Peyer's patch (tissue), 4 donors: ENCODE data around the gene MGA. TPM values are rescaled to one million over a fixed set of nuclear protein-coding genes. Genes with fewer than 3 reads are reported as not detected.

ENCODE experiments used
- DNase-seq, 3 donors: peaks; one replicate each; pipeline ENCODE4 v3.0.0-alpha.2; 2017 to 2019
- H3K27ac ChIP-seq, 4 donors: fragments of 200-600 bp; sonication (generic); one replicate each; pipeline ENCODE4 v1.5.1; 2016 to 2019
- H3K27me3 ChIP-seq, 2 donors: fragments of 200-600 bp; sonication (generic); one replicate each; pipeline ENCODE4 v1.5.1; 2019
- H3K36me3 ChIP-seq, 3 donors: fragments of 200-600 bp; sonication (generic); one replicate each; pipeline ENCODE4 v1.5.1; 2016 to 2019
- H3K4me1 ChIP-seq, 4 donors: fragments of 200-600 bp; sonication (generic); one replicate each; pipeline ENCODE4 v1.5.1; 2016 to 2019
- H3K4me3 ChIP-seq, 4 donors: fragments of 200-600 bp; sonication (generic); 1 replicate in 3 of 4; 2 replicates in 1 of 4; pipeline ENCODE4 v1.5.1; 2016 to 2019; ENCODE audit warnings: mild to moderate bottlenecking in 1 of 4
- H3K9me3 ChIP-seq, 4 donors: fragments of 200-600 bp; sonication (generic); one replicate each; pipeline ENCODE4 v1.5.1; 2016 to 2019; ENCODE audit warnings: mild to moderate bottlenecking in 1 of 4
- POLR2A ChIP-seq, 2 donors: fragments of 450-650 bp; IDR thresholded peaks; one replicate each; pipeline ENCODE4 v1.5.1; 2017; ENCODE audit warnings: antibody characterized with exemption in 2 of 2, mild to moderate bottlenecking in 2 of 2, moderate library complexity in 2 of 2
- total RNA-seq, 4 donors: library from RNA; depleted of rRNA; stranded (reverse); fragments of >200 nt; gene quantifications; one replicate each; pipeline ENCODE4 v1.1.0, GENCODE V29; 2016
- TF ChIP-seq, protein P1 (sequence below), 6 experiments: fragments of 450-650 bp in 4 of 6; fragments of 200-600 bp in 2 of 6; sonication (generic) in 1 of 6; IDR thresholded peaks; one replicate each; pipeline ENCODE4 v1.5.1; 2017 to 2019; ENCODE audit warnings: antibody characterized with exemption in 6 of 6, mild to moderate bottlenecking in 3 of 6, moderate library complexity in 1 of 6

MGA gene
- total RNA-seq, 4 donors from 2014 or later, result 39.7 to 143 (median 69.8) TPM

DNA sequence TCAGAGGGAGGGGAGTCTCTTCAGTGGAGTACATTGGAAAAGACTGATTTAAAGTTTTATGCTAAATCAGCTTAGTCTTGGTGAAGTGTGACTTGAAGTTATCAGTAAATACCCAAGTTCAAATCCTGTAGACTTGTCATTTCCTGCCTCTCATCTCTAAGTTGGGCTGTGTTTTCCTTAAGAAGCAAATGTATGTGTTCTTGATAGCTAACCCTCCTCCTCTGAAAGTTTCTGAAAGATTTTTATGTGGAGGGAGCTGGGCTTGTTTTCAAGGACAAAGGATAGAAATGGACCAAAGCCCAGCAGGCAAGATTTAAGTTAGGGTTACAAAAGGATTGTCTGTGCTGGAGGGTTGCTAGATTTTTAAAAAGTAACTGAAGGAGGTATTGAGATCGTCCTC is 118.3 kb downstream of the MGA start:
- TF ChIP-seq, protein P1, sequence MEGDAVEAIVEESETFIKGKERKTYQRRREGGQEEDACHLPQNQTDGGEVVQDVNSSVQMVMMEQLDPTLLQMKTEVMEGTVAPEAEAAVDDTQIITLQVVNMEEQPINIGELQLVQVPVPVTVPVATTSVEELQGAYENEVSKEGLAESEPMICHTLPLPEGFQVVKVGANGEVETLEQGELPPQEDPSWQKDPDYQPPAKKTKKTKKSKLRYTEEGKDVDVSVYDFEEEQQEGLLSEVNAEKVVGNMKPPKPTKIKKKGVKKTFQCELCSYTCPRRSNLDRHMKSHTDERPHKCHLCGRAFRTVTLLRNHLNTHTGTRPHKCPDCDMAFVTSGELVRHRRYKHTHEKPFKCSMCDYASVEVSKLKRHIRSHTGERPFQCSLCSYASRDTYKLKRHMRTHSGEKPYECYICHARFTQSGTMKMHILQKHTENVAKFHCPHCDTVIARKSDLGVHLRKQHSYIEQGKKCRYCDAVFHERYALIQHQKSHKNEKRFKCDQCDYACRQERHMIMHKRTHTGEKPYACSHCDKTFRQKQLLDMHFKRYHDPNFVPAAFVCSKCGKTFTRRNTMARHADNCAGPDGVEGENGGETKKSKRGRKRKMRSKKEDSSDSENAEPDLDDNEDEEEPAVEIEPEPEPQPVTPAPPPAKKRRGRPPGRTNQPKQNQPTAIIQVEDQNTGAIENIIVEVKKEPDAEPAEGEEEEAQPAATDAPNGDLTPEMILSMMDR (IDR thresholded peaks at IDR 0.05), result no peak
- TF ChIP-seq POLR2A (IDR thresholded peaks at IDR 0.05), result no peak
- Histone ChIP-seq H3K4me3 (no peak overlapping the region), H3K36me3 (no peaks in the 10 kb centered on the region), H3K9me3 (no peaks in the 10 kb centered on the region), H3K4me1 (peaks cover 0 to 41% (median 4%) of the 10 kb centered on the region in 4 donors), H3K27ac (no peak overlapping the region), H3K27me3 (no peaks in the 10 kb centered on the region)
- DNase-seq, result no peak

DNA sequence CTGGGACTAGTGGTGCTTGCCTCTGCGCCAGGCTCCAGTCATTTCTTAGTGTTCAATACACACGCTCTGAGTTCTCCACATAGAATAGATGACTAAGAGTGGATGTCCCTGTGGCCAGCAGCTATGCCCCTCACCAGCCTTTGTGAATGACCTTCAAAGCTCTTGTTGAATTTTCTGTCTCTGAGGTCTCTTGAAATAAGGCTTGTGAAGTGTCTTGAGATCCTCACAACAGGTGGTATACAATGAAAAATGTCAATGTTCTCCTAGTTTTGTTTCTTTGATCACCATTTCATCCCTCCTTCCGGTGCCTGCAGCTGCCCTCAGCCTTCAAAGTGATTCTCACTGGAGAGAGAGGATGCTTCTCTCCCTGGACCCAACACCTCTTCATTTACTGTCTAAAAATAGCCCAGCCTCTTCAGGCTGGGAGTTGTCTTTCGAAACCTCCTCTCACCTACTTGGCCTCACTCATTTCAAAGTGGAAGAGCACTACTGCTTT is 119.5 kb downstream of the MGA start:
- Histone ChIP-seq H3K4me3 (no peak overlapping the region), H3K27me3 (no peaks in the 10 kb centered on the region), H3K9me3 (no peaks in the 10 kb centered on the region), H3K4me1 (peaks cover 0 to 39% (median 4%) of the 10 kb centered on the region in 4 donors), H3K27ac (no peak overlapping the region), H3K36me3 (no peaks in the 10 kb centered on the region)
- no peak for TF ChIP-seq POLR2A (IDR thresholded peaks at IDR 0.05)
- TF ChIP-seq, protein P1 (IDR thresholded peaks at IDR 0.05), result no peak
- no peak for DNase-seq

DNA sequence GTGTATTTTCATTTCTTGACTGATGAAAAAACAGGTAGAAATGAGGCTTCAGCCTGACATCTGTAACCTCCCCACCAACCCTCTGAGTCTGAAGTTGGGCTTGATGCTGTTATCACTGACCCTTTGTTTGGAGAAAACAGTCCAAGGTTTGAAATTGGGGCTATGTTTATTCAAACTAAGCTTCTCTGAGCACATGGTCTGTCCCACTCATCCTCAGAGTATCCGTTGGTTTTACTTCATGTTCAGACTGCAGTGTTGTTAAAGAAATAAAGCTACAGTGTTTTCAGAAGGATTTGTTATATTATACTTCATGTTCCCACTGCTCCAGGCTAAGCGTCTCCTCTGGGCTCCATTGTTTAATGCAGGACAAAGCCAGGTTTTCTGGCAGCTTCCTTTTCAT is 120.1 kb downstream of the MGA start:
- no peaks in the 10 kb centered on the region for H3K9me3 ChIP-seq
- H3K36me3 ChIP-seq, result no peaks in the 10 kb centered on the region
- no peak overlapping the region for H3K4me3 ChIP-seq
- H3K27me3 ChIP-seq, result no peaks in the 10 kb centered on the region
- peak overlapping the region in 1 of 4 donors; percentile 28 for H3K27ac ChIP-seq
- TF ChIP-seq, protein P1 (IDR thresholded peaks at IDR 0.05), result no peak
- TF ChIP-seq POLR2A (IDR thresholded peaks at IDR 0.05), result no peak
- H3K4me1 ChIP-seq, result peaks cover 0 to 36% (median 3%) of the 10 kb centered on the region in 4 donors
- DNase-seq, result no peak

DNA sequence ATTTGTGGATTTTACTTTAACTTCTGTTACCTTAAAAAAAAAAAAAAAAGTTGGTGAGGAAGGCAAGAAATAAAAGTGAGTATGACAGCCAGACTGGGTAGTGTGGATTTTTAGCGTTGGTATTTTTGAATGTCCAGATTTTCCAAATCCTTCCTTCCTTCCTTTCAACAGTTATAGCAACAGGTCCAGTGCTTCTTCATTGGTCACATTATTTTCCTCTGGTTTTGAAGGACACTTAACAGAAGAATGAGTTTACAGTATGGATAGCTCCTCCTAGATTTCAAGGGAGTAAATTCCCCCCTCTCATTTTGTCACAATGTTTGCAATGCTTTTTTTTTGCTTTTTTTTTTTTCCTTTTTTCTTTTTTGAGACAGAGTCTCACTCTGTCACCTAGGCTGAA is 120.5 kb downstream of the MGA start:
- Histone ChIP-seq H3K27ac (peak overlapping the region in 1 of 4 donors; percentile 28), H3K4me3 (no peak overlapping the region), H3K9me3 (no peaks in the 10 kb centered on the region), H3K36me3 (no peaks in the 10 kb centered on the region), H3K27me3 (no peaks in the 10 kb centered on the region), H3K4me1 (peaks cover 0 to 31% (median under 1%) of the 10 kb centered on the region in 4 donors)
- TF ChIP-seq, protein P1 (IDR thresholded peaks at IDR 0.05), result no peak
- no peak for TF ChIP-seq POLR2A (IDR thresholded peaks at IDR 0.05)
- DNase-seq, result no peak

DNA sequence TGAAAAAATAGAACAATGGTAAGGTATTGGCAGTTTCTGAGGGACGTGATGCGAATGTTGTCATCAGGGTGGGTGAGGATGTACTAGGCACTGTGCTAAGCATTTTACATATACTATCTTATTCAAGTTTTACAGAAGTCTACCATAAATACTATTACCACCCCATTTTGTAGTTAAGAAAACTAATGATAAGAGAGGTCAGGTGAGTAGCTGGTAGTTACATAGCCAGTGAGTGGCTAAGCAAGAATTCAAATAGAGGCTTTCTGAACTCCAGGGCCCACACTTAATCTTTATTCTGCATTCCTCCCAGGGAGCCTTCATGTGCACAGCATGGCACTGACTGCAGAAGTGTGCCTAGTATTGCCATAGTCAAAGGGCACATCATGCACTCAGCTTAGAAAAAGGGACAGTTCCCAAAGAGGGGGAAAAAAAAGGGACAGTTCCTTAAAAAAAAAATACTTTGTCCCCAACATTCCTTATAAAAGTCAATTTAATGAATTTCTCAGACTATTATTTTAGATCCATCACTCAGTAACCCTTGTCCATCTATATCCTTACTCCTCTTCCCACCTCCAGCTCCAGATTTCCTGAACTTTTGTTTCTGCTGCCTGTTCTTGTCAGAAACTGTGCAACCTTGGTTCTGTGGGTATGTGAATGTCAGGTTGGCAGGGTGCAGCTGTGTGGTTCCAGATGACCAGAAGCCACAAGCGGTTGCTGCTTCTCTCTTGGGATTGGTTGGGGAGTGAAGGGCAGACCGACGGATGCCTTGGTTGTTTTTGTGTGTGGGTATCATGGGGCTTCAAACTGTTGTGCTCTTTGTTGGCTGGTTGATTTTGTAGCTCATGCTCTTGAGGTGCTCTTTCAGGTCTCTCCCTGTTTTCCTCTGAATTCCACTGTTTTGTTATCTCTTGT is 122.4 kb downstream of the MGA start:
- no peaks in the 10 kb centered on the region for H3K36me3 ChIP-seq
- no peaks in the 10 kb centered on the region for H3K9me3 ChIP-seq
- H3K4me1 ChIP-seq, result peaks cover 0 to 14% (median 0%) of the 10 kb centered on the region in 4 donors
- TF ChIP-seq, protein P1 (IDR thresholded peaks at IDR 0.05), result no peak
- TF ChIP-seq POLR2A (IDR thresholded peaks at IDR 0.05), result no peak
- H3K4me3 ChIP-seq, result no peak overlapping the region
- DNase-seq, result peak in 1 of 3 donors; percentile 62
- no peak overlapping the region for H3K27ac ChIP-seq
- no peaks in the 10 kb centered on the region for H3K27me3 ChIP-seq
